Activated CD4-positive, alpha-beta T cell treated with anti-CD3 and anti-CD28 coated beads for 48 hours (primary cell): ENCODE data around the gene DNAAF2.
"Not testable (repeated sequence)": the region's sequence is repeated elsewhere in the genome, so short reads cannot be mapped to it uniquely, and the experiment has no call there.

Experiments used
- DNase-seq: peaks from one replicate; pipeline ENCODE4 v3.0.0-alpha.2; 2020

Gene DNAAF2, protein sequence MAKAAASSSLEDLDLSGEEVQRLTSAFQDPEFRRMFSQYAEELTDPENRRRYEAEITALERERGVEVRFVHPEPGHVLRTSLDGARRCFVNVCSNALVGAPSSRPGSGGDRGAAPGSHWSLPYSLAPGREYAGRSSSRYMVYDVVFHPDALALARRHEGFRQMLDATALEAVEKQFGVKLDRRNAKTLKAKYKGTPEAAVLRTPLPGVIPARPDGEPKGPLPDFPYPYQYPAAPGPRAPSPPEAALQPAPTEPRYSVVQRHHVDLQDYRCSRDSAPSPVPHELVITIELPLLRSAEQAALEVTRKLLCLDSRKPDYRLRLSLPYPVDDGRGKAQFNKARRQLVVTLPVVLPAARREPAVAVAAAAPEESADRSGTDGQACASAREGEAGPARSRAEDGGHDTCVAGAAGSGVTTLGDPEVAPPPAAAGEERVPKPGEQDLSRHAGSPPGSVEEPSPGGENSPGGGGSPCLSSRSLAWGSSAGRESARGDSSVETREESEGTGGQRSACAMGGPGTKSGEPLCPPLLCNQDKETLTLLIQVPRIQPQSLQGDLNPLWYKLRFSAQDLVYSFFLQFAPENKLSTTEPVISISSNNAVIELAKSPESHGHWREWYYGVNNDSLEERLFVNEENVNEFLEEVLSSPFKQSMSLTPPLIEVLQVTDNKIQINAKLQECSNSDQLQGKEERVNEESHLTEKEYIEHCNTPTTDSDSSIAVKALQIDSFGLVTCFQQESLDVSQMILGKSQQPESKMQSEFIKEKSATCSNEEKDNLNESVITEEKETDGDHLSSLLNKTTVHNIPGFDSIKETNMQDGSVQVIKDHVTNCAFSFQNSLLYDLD

DNA sequence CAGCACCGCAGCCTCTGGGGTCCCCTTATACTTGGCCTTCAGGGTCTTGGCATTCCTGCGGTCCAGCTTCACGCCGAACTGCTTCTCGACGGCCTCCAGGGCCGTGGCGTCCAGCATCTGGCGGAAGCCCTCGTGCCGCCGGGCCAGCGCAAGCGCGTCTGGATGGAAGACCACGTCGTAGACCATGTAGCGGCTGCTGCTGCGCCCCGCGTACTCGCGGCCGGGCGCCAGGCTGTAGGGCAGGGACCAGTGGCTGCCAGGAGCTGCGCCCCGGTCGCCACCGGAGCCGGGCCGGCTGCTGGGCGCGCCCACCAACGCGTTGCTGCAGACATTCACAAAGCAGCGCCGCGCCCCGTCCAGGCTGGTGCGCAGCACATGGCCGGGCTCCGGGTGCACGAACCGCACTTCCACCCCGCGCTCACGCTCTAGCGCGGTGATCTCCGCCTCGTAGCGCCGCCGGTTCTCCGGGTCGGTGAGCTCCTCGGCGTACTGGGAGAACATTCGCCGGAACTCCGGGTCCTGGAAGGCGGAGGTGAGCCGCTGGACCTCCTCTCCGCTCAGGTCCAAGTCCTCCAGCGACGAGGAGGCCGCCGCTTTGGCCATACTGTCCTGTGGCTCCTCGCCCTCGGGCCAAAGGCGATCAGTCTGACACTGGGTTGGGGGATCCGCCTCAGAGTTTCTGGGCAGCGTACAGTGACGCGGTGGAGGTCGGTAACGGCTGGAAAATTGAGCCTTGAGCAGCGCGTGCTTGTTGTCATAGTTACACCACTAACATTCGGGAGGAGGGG is at the start of gene DNAAF2:
TSS of gene DNAAF2 (minus strand) at position 698 of the 788 bp plus-strand sequence. CDS start at position 603, 95 bp downstream.
- peak; percentile 69 for DNase-seq

DNA sequence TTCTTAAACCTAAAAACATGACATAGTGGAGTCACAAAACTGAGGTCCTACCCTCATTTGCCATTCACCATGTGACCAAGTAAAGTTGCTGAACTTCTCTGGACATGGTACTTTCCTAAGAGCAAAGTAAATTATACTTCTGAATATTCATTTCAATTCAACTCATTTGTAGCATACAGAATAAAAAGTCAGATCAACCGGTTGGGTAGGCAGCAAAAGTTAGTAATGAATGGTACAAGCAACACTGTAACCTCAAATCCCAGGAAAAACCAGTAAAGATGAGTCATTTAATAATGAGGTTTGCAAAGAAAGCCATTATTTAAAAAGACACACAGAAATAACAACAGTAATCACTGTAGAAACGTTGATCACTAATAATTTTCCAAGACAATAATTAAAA is 44.2 kb upstream of the DNAAF2 start:
- no peak for DNase-seq

DNA sequence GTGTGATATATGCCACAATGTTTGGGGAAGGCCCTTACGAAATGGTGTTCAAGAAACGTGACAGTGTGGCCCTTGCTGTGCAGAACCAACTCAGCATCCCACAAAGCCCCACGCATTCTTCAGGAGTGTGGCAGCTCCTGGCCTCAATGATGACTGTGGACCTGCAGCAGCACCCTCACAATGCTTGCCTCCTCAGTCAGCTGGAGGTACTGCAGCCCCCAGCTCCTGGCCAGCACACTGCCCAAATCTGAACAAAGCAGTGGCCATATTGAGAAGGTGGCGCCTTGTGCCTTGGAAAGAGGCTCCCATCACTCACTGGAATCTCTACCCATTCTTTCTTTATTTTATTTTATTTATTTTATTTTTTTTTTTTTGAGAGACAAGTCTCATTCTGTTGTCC is 42.6 kb upstream of the DNAAF2 start:
- no peak for DNase-seq

DNA sequence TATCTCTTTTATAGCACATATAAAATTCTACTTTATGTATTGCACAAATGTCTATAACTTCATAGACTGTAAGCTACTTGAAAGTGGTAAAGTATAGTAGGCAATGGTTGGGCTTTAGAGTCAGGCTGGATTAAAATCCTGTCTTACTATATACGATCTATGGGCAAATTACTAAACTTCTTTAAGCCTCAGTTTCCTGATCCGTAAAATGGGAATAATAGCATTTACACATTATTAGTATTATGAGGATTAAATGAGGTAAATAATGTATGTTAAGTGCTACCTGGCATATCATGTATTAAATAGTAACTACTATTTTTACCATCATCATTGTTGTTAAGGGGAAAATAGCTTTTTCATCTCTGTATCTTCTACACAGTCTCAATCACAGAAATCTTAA is 38.5 kb upstream of the DNAAF2 start:
- DNase-seq: no peak

DNA sequence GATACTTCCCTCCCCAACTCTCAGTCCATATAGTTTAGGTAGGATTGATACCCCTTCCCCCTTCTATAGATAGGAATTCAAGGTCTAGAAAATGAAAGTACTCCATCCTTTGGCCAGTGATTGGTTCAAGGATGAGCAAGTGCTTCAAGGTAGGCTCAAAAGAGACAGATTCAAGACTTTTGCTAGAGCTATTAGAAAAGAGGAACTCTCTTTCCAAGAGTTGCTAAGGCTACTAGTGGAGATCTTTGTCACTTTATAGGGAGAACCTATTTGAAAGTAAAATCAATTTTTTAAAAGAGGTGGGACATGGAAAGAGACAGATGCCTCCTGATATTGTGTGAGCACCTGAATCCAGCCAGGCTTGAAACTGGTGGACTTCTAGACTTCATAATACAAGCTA is 35.4 kb upstream of the DNAAF2 start:
- DNase-seq: no peak

DNA sequence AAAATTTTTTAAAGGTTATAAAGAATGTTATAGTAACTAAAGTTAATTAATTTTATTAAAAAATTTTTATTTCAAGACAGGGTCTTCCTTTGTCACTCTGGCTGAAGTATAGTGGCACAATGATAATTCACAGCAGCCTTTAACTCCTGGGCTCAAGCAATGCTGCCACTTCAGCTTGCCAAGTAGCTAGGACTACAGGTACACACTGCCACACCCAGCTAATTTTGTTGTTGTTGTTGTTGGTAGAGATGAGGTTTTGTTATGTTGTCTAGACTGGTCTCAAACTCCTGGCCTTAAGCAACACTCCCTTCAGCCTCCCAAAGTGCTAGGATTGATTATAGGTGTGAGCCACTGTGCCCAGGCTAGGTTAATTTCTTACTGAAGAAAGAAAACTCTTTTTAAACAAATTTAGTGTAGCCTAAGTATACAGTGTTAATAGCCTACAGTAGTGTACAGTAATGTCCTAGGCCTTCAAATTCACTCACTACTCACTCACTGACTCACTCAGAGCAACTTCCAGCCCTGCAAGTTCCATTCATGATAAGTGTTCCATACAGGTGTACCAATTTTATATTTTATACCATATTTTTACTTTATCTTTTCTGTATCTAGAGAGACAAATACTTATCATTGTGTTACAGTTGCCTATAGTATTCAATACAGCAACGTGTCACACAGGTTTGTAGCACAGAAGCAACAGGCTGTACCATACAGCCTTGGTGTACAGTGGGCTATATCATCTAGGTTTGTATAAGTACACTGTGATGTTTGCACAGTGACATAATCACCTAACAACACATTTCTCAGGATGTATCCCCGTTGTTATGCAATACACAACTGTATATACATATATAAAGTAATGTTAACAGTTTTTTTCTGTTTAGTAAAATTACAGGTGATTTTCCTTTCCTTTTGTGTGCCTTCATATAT is 24.7 kb upstream of the DNAAF2 start:
- DNase-seq: no peak

DNA sequence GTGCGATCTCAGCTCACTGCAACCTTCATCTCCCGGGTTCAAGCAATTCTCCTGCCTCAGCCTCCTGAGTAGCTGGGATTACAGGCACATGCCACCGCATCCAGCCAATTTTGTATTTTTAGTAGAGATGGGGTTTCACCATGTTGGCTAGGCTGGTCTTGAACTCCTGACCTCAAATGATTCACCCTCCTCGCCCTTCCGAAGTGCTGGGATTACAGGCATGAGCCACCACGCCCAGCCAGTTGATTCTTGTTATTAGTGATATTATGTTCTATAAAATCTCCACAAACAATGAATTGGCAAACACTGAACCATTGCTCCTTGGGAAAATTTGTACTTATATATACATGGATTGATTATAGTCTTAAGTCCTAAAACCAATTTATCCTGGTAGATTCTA is 22.5 kb upstream of the DNAAF2 start:
- not testable (repeated sequence) for DNase-seq

DNA sequence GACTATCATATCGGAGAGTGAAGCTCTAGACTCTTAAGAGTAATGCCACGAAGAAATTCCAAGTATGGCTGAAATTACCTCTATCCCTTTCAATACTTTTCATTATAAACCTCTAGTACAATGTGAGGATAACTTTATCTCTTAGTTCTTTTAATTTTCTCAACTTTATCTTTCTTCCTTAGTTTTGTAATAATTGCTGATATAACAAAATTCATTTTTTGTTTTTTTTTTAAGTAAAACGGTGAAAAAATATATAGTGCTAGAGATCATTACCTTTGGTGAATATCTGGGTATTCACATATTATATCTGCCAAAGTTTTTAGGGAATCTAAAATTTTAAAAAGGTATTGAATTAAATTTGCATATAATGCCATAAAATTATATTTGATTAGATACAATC is 19.5 kb upstream of the DNAAF2 start:
- DNase-seq: no peak

DNA sequence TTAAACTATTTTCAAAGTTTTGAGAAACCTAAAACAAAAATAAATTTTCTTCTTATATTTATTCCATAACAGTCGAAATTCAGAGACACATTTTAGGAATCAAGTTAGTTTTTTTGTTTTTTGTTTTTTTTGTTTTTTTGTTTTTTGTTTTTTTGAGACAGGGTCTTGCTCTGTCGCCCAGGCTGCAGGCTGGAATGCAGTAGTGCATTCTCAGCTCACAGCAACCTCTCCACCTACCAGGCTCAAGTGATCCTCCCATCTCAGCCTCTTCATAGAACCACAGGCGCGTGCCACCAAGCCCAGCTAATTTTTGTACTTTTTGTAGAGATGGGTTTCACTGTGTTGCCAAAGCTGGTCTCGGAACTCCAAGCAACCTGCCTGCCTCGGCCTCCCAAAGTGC is 18.5 kb upstream of the DNAAF2 start:
- no peak for DNase-seq

DNA sequence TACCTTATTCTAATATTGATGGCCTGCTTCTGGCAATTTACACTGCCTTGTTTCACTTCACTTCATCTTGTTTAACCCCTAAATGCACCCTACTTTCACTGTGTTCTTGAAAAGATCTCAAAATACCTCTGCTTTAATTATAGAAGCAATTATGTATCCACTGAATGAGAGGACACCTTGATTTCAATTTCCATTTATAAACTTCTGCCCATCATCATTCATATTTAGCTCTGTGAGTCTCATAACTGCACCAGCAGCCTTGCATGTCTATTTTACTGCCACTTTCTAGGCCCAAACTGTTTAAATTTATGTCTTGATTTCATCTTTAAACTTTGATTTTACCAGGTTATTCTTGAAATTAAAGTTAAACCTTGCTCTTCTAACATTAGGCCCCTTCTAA is 7.1 kb upstream of the DNAAF2 start:
- no peak for DNase-seq

DNA sequence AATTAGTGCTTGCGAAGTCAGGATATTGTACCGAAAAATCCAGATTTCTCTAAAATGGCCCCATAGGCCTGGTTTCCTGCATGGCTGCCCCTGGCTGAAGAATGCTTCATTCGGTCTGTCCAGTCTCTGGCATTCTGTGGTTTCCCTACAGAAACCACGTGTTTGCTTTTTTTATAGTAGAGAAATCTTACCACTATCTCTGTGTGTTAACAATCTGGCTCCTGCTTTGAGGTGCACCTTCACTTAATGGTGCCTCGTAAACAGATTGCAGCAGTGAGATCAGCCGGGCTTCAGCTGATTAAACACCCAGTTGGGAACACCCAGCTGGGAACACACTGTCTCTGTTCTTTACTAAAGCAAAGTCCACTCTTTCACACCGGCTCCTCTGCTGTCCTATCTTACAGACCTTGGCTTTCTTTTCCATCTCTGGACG is 6.7 kb upstream of the DNAAF2 start:
- DNase-seq: no peak

DNA sequence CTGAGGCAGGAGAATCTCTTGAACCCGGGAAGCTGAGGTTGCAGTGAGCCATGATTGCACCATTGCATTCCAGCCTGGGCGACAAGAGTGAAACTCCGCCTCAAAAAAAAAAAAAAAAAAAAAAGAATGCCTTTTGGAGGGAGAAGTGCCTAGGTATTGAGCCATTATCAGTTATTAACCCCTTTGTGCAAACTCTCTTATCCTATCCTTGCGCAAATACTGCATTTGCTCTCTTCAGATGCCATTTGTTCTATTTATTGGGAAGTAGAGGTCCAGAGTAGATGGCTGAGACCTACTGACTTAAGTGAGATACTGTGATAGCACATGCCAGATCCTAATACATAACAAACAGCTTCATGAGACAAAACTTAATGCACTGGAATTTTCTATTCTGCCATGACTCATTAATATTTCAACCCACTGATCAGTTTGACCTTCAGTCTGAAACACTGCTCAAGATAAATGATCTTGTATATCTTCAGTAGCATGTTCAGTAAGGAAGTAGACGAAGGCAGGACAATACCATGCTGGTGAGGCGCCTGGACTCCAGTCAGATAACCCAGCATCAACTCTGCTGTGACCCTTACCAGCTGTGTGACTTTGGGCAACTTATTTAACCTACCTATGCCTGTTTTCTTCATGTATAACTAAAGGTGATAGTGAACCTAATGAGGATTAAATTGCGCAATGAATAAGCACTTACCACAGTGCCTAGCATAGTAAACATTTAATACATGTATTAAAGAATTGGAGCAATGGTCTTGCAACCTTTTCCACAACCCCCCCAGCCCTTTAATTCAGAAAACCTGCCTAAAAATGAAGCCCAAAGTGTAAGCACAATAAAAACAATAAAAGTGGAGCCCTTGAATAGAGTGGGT is 5.7 kb upstream of the DNAAF2 start:
- DNase-seq: no peak

DNA sequence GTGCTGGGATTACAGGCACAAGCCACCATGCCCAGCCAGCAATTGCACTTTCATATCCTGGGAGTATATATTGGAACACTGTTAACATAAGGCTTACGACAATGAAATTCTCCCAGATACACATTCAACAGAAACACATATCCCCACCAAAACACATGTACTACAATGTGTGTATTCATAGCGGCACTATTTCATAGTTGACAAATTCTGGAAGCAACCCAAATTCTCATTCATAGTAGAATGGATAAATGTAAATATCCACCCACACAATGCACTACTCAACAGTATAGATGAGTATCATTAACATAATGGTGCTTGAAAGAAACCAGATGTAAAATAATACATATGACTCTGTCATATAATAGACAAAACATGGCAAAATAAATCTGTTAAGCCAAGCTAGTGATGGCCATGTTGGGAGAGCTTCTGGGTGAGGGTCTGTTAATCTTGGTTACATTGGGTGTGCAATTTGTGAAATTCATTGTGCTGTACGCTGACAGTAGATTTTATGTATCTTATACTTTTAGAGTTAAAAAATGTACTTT is 2.6 kb upstream of the DNAAF2 start:
- DNase-seq: no peak

DNA sequence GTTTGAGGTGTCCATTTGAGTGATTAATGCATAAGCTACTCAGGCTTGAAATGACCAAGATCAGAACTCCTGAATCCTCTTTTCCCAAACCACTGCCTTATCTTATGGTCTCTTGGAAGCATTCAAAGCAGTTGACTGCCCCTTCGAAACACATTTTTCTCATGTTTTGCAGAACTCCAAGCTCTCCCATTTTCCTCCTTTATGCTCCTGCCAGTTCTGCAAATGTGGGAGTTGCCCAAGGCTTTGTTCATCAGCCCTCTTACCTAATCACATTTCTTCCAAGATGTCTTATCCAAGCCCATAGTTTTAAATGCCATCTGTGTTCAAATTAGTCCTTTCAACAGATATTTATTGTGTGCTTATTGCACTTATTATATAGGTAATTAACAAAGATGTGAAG is 1.8 kb upstream of the DNAAF2 start:
- no peak for DNase-seq

DNA sequence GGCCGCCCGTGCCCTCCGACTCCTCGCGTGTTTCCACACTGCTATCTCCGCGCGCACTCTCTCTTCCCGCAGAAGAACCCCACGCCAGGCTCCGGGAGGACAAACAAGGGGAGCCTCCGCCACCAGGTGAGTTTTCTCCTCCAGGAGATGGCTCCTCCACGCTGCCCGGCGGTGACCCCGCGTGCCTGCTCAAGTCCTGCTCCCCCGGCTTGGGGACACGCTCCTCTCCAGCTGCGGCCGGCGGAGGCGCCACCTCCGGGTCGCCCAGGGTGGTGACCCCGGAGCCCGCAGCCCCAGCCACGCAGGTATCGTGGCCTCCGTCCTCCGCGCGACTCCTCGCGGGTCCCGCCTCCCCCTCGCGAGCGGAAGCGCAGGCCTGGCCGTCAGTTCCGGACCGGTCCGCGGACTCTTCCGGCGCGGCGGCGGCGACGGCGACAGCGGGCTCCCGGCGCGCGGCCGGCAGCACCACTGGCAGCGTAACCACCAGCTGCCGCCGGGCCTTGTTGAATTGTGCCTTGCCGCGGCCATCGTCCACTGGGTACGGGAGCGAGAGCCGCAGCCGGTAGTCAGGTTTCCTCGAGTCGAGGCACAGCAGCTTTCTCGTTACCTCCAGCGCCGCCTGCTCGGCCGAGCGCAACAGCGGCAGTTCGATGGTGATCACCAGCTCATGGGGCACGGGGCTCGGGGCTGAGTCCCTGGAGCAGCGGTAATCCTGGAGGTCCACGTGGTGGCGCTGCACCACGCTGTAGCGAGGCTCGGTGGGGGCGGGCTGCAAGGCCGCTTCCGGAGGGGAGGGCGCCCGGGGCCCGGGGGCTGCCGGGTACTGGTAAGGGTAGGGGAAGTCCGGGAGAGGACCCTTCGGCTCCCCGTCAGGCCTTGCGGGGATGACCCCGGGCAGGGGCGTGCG is 1.2 kb downstream of the DNAAF2 start:
- peak; percentile 97 for DNase-seq

DNA sequence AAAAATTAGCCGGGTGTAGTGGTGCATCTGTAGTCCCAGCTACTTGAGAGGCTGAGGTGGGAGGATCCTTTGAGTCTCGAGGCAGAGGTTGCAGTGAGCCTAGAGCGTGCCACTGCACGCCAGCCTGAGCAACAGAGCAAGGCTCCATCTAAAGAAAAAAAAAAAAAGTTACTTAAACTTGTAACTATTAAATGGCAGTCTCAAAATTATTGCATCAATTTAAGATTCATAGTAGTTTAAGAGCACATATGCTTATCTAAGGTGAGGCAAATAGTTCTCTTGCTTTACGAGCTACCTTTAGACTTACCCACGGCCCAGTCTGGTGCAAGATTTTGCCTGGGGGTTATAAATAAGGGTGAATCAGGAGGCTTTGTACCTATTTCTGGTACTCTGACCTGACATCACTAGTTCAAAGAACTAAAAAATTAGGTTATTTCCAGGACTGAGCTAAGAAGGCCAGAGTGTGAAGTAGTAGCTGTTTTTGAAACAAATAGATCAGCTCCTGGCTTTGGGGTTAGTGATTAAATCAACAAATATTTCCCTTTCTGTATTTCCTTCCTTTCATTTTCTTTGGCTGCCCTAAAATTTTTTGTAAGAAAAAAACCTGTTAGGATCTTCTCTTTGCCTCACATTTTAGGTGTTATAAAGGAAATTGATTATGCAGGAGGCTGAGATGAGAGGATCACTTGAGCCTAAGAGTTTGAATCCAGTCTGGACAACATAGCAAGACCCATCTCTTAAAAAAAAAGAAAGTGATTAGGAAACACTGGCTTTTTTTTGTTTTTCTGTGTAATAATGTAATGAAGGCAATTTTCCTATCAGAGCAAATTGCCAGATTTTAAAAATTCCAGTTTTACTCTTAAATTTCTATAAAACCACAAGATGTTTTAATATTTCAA is 10.9 kb downstream of the DNAAF2 start:
- DNase-seq: no peak

DNA sequence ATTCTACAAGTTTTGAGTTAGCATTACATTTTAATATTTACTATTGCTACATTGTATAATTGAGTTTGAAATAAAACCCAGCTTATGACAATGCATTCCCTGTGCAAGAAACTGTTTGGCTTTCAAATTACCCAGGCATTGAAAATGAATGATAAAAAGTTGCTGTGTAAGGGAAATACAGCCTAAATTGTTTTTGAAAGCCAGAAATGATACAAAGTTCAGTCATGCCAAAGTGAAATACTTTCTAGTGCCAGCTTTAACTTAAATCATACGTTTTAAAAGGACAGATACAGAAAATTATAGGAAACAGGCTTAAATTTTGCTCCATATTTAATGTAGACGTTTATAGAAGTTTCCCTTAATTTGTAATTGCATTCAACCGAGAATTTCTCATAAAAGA is 11.7 kb downstream of the DNAAF2 start:
- no peak for DNase-seq

DNA sequence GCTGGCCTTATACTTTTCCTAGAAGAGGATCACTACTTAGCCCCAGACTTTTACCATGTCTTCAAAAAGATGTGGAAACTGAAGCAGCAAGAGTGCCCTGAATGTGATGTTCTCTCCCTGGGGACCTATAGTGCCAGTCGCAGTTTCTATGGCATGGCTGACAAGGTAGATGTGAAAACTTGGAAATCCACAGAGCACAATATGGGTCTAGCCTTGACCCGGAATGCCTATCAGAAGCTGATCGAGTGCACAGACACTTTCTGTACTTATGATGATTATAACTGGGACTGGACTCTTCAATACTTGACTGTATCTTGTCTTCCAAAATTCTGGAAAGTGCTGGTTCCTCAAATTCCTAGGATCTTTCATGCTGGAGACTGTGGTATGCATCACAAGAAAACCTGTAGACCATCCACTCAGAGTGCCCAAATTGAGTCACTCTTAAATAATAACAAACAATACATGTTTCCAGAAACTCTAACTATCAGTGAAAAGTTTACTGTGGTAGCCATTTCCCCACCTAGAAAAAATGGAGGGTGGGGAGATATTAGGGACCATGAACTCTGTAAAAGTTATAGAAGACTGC is 12.9 kb downstream of the DNAAF2 start:
- DNase-seq: no peak
